Spleen (tissue), 11 donors: Measurements from ENCODE around the gene ANKS1B. TPM values are rescaled to one million over a fixed set of nuclear protein-coding genes. Genes with fewer than 3 reads are reported as not detected.
"Not testable (repeated sequence)": the region's sequence is repeated elsewhere in the genome, so short reads cannot be mapped to it uniquely, and the experiment has no call there.

Experiments
- DNase-seq: peaks from one replicate; pipeline ENCODE4 v3.0.0-alpha.2; 2020
- H3K27ac ChIP-seq, 8 donors: fragments of 200-600 bp; sonication (generic) in 7 of 8; 1 replicate in 4 of 8; 2 replicates in 4 of 8; pipeline versions ENCODE4 v1.5.0 to v1.8.0; 2016 to 2021; ENCODE audit warnings: inconsistent platforms in 4 of 8, mild to moderate bottlenecking in 4 of 8, moderate library complexity in 1 of 8
- H3K27me3 ChIP-seq, 7 donors: fragments of 200-600 bp; sonication (generic) in 6 of 7; replicated peaks in 1 of 7; 1 replicate in 4 of 7; 2 replicates in 3 of 7; pipeline versions ENCODE4 v1.5.0 to v1.8.0; 2016 to 2021; ENCODE audit warnings: inconsistent platforms in 3 of 7, mild to moderate bottlenecking in 1 of 7
- H3K36me3 ChIP-seq, 6 donors: fragments of 200-600 bp; sonication (generic) in 5 of 6; 1 replicate in 4 of 6; 2 replicates in 2 of 6; pipeline versions ENCODE4 v1.5.0 to v1.8.0; 2016 to 2021; ENCODE audit warnings: inconsistent platforms in 2 of 6
- H3K4me1 ChIP-seq, 6 donors: fragments of 200-600 bp; sonication (generic) in 5 of 6; 1 replicate in 3 of 6; 2 replicates in 3 of 6; pipeline versions ENCODE4 v1.5.0 to v1.8.0; 2016 to 2021; ENCODE audit warnings: inconsistent platforms in 3 of 6
- H3K4me3 ChIP-seq, 8 donors: fragments of 200-600 bp; sonication (generic) in 7 of 8; 1 replicate in 4 of 8; 2 replicates in 4 of 8; pipeline versions ENCODE4 v1.5.0 to v1.8.0; 2016 to 2021; ENCODE audit warnings: inconsistent platforms in 4 of 8, mild to moderate bottlenecking in 4 of 8, moderate library complexity in 2 of 8
- H3K9me3 ChIP-seq, 8 donors: fragments of 200-600 bp; sonication (generic) in 7 of 8; 1 replicate in 4 of 8; 2 replicates in 4 of 8; pipeline versions ENCODE4 v1.5.0 to v1.8.0; 2016 to 2021; ENCODE audit warnings: inconsistent platforms in 4 of 8
- POLR2A ChIP-seq, 3 donors: fragments of 450-650 bp; IDR thresholded peaks; one replicate each; pipeline ENCODE4 v1.5.1; 2017; ENCODE audit warnings: antibody characterized with exemption in 3 of 3, mild to moderate bottlenecking in 1 of 3
- POLR2AphosphoS5 ChIP-seq, 3 donors: sonication (generic); formaldehyde crosslinking; IDR thresholded peaks; one replicate each; pipeline ENCODE4 v1.5.1; 2017; ENCODE audit warnings: antibody characterized with exemption in 3 of 3
- whole genome bisulfite sequencing, 5 donors: extraction: QIAGEN DNeasy Blood & Tissue Kit in 3 of 5; methylation state at CpG; one replicate each; pipeline versions ENCODE4 v1.1.5 to v1.1.7; 2013 to 2018; 5-methylcytosine and 5-hydroxymethylcytosine counted together
- intact Hi-C: fragments of 100-400 bp; cut with DNase I; formaldehyde crosslinking; loops from one replicate; pipeline ENCODE4 v1.15.0; 2023; ENCODE audit warnings: low total_unique reads
- polyA plus RNA-seq, 3 donors: library from polyadenylated mRNA; stranded (reverse); fragments of 200-250 nt; gene quantifications; one replicate each; pipeline ENCODE4 v1.2.1, GENCODE V29; 2013
- total RNA-seq, 7 donors: library from RNA; depleted of rRNA in 3 of 7; stranded (reverse); fragments of >200 nt in 3 of 7; fragmentation: NEBNext Ultra II Directional in 4 of 7; extraction: Animal tissue kit (Norgen Biotek cat#: 25700) in 4 of 7; gene quantifications; one replicate each; pipeline versions ENCODE4 v1.1.0 to v1.2.1, GENCODE V29; 2016 to 2021
- TF ChIP-seq, protein P1 (sequence below), 11 experiments: fragments of 200-600 bp in 7 of 11; fragments of 450-650 bp in 4 of 11; sonication (generic) in 4 of 11; IDR thresholded peaks in 8 of 11; conservative IDR thresholded peaks in 3 of 11; 1 replicate in 7 of 11; 2 replicates in 4 of 11; pipeline versions ENCODE4 v1.4.0 to v1.8.0; 2016 to 2021; ENCODE audit warnings: antibody characterized with exemption in 11 of 11, inconsistent platforms in 4 of 11, mild to moderate bottlenecking in 1 of 11
- donor health status: healthy with polysubstance abuse.
- donor health status: DM: no; HTN: no; CAD: no; lungs with moderate emphysema.
- donor health status: DM: no; HTN: no; CAD: no.
- donor health status: Bipolar disorder and iron deficiency.
- donor health status: healthy.
- donor health status: DM: no; HTN: no; CAD: no.
- donor health status: DM: yes; HTN: yes; CAD: no.

Gene ANKS1B
- total and polyA plus RNA-seq, 10 donors, result 0.21 to 8.0 (median 4.2) TPM

DNA sequence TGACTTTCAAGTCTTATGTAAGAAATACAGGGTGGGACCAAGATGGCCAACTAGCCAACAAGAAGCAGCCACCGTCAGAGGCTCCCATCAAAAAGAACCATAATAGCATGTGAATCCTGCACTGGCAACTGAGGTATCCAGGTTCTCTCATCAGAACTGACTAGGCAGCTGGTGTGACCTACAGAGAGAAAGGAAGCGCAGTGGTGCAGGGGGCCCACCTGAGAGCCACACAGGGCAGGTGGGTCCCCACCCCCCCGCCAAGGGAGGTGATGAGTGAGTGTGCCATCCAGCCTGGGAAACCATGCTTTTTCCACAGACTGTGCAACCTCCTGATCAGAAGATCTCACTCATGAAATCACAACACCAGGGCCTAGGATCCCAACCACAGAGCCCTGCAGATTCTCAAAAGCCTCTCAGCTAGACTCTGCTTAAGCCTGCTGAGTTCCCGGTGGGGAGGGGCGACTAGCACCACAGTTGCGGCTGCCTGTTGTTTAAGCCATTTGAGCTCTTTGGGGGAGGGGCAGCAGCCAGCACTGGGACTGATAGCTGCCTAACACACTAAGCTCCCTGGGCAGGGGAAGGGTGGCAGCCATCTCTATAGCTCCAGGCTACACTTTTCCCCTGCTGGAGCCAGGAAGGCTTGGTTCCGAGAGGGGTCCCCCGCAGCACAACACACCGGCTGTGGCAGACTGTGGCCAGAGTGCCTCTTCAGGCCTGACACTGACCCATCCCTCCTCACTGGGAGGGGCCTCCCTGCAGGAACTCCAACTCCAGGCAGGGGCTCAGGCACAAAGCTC, 261.8 kb downstream of the ANKS1B start:
- WGBS, 5 donors, result 76 to 85% (median 83%) methylated on average over 3 to 9 of the region's 9 CpGs

DNA sequence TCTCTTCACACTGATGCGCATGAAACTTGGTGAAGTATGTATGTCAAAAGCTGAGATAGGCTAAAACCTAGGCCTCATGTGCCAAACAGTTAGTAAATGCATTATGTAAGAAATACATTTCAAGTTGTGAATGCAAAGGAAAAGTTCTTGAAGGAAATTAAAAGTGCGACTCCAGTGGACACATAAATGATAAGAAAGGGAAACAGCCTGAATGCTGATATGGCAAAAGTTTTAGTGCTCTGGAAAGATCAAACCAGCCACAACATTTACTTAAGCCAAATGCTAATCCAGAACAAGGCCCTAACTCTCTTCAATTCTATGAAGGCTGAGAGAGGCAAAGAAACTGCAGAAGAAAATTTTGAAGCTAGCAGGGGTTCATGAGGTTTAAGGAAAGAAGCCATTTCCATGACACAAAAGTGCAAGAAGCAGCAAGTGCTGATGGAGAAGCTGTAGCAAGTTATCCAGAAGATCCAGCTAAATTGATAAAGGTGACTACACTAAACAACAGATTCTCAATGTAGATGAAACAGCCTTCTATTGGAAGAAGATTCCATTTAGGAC, 262.9 kb downstream of the ANKS1B start:
- H3K4me3 ChIP-seq, result no peak overlapping the region
- 41 to 87% (median 68%) methylated on average over 2 of the region's 2 CpGs for WGBS, 5 donors
- DNase-seq, result no peak
- peaks cover 0 to 33% (median 2%) of the 10 kb centered on the region in 8 donors for H3K9me3 ChIP-seq
- H3K36me3 ChIP-seq, result no peaks in the 10 kb centered on the region
- H3K27me3 ChIP-seq, result no peaks in the 10 kb centered on the region
- no peaks in the 10 kb centered on the region for H3K4me1 ChIP-seq
- intact Hi-C loops, result no loop called here
- TF ChIP-seq POLR2A (IDR thresholded peaks at IDR 0.05), result no peak
- TF ChIP-seq, protein P1, sequence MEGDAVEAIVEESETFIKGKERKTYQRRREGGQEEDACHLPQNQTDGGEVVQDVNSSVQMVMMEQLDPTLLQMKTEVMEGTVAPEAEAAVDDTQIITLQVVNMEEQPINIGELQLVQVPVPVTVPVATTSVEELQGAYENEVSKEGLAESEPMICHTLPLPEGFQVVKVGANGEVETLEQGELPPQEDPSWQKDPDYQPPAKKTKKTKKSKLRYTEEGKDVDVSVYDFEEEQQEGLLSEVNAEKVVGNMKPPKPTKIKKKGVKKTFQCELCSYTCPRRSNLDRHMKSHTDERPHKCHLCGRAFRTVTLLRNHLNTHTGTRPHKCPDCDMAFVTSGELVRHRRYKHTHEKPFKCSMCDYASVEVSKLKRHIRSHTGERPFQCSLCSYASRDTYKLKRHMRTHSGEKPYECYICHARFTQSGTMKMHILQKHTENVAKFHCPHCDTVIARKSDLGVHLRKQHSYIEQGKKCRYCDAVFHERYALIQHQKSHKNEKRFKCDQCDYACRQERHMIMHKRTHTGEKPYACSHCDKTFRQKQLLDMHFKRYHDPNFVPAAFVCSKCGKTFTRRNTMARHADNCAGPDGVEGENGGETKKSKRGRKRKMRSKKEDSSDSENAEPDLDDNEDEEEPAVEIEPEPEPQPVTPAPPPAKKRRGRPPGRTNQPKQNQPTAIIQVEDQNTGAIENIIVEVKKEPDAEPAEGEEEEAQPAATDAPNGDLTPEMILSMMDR (IDR thresholded peaks at IDR 0.05 in 8 of 11, conservative IDR thresholded peaks at IDR 0.05 in 3 of 11), result no peak
- TF ChIP-seq POLR2AphosphoS5 (IDR thresholded peaks at IDR 0.05), result no peak
- no peak overlapping the region for H3K27ac ChIP-seq

More for the DNA sequence above, 261.8 kb downstream of the ANKS1B start:
- Histone ChIP-seq H3K4me3 (no peak overlapping the region), H3K4me1 (no peaks in the 10 kb centered on the region), H3K27me3 (no peaks in the 10 kb centered on the region), H3K36me3 (no peaks in the 10 kb centered on the region), H3K9me3 (peaks cover 0 to 44% (median 9%) of the 10 kb centered on the region in 8 donors), H3K27ac (no peak overlapping the region)
- no peak for TF ChIP-seq POLR2A (IDR thresholded peaks at IDR 0.05)
- no peak for TF ChIP-seq POLR2AphosphoS5 (IDR thresholded peaks at IDR 0.05)
- TF ChIP-seq, protein P1 (IDR thresholded peaks at IDR 0.05 in 8 of 11, conservative IDR thresholded peaks at IDR 0.05 in 3 of 11), result no peak
- intact Hi-C loops, result no loop called here
- no peak for DNase-seq

DNA sequence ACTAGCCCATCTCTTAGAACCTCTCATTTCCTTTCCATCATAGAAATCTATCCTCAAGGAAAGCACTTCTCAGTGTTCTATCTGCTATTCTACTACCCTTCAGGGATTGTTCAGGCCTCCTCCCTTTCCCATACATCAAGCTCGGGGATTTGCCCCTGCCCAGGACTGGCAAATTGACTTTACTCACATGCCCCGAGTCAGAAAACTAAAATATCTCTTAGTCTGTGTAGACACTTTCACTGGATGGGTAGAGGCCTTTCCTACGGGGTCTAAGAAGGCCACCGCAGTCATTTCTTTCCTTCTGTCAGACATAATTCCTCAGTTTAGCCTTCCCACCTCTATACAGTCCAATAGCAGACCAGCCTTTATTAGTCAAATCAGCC, 264.7 kb downstream of the ANKS1B start:
- H3K27ac ChIP-seq, DNase-seq, intact Hi-C loops, H3K36me3 ChIP-seq, H3K4me3 ChIP-seq, H3K4me1 ChIP-seq, H3K27me3 ChIP-seq: not testable (repeated sequence)
- H3K9me3 ChIP-seq, result peaks cover 0 to 30% (median under 1%) of the 10 kb centered on the region in 8 donors
- WGBS, 5 donors, result 77 to 91% (median 84%) methylated on average over 4 of the region's 4 CpGs

DNA sequence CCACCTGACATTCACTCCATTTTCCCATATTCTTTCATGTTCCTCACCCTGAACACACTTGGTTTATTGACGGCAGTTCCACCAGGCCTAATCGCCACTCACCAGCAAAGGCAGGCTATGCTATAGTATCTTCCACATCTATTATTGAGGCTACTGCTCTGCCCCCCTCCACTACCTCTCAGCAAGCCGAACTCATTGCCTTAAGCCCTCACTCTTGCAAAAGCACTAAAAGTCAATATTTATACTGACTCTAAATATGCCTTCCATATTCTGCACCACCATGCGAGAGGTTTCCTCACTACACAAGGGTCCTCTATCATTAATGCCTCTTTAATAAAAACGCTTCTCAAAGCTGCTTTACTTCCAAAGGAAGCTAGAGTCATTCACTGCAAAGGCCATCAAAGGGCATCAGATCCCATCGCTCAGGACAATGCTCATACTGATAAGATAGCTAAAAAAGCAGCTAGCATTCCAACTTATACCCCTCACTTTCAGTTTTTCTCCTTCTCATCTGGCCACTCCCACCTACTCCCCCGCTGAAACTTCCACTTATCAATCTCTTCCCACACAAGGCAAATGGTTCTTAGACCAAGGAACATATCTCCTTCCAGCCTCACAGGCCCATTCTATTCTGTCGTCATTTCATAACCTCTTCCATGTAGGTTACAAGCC, 265.2 kb downstream of the ANKS1B start:
- DNase-seq, H3K4me3 ChIP-seq, H3K27ac ChIP-seq, H3K27me3 ChIP-seq, H3K36me3 ChIP-seq, intact Hi-C loops, H3K4me1 ChIP-seq: not testable (repeated sequence)
- peaks cover 0 to 27% (median 0%) of the 10 kb centered on the region in 8 donors for H3K9me3 ChIP-seq
- 79 to 87% (median 80%) methylated on average over 8 of the region's 8 CpGs for WGBS, 5 donors

DNA sequence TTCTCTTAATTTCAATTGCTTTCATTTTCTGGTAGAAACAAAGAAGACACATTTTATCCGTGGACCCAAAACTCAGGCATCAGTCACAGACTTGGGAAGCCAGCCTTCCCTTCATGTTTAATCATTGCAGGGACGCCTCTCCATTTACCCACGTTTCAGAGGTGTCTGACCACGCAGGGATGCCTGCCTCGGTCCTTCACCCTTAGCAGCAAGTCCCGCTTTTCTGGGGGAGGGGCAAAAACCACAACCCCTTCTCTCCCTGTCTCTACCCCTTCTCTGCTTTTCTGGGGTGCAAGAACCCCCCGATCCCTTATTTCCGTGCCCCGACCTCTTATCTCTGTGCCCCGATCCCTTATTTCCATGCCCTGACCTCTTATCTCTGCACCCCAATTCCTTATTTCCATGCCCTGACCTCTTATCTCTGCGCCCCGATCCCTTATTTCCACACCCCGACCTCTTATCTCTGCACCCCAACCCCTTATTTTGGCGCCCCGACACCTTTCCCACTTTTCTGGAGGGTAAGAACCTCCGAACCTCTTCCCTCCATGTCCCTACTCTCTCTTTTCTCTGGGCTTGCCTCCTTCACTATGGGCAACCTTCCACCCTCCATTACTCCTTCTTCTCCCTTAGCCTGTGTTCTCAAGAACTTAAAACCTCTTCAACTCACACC, 268.8 kb downstream of the ANKS1B start:
- H3K9me3 ChIP-seq, result peaks cover 0 to 19% (median 8%) of the 10 kb centered on the region in 8 donors
- H3K27ac ChIP-seq, H3K27me3 ChIP-seq, H3K36me3 ChIP-seq, H3K4me3 ChIP-seq, intact Hi-C loops, H3K4me1 ChIP-seq, DNase-seq: not testable (repeated sequence)
- WGBS, 5 donors, result 80 to 89% (median 85%) methylated on average over 16 of the region's 16 CpGs

DNA sequence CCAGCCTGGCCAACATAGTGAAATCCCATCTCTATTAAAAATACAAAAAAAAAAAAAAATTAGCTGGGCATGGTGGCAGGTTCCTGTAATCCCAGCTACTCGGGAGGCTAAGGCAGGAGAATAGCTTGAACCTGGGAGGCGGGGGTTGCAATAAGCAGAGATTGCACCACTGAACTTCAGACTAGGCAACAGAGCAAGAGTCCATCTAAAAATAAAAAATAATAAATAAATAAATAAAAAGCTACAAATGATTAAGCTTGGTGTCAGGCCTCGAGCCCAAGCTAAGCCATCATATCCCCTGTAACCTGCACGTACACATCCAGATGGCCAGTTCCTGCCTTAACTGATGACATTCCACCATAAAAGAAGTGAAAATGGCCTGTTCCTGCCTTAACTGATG, 269.8 kb downstream of the ANKS1B start:
- WGBS, 5 donors, result 81 to 92% (median 89%) methylated on average over 4 of the region's 4 CpGs
- not testable (repeated sequence) for H3K27ac ChIP-seq, H3K27me3 ChIP-seq

More for the DNA sequence above, 269.8 kb downstream of the ANKS1B start:
- intact Hi-C loops, H3K4me1 ChIP-seq, H3K4me3 ChIP-seq, H3K36me3 ChIP-seq, DNase-seq: not testable (repeated sequence)
- H3K9me3 ChIP-seq, result peaks cover 0 to 19% (median 8%) of the 10 kb centered on the region in 8 donors
